Activated B cell treated with CpG ODN at 0.5 μM for 24 hours (primary cell): ENCODE results near the gene EN2. TPM values are rescaled to one million over a fixed set of nuclear protein-coding genes. Genes with fewer than 3 reads are reported as not detected.

Source experiments
- ATAC-seq: fragments of 200-7000 bp; cut with Tn5 transposase; one replicate; pipeline ENCODE4 v1.10.0; 2021; ENCODE audit warnings: low read depth, mild to moderate bottlenecking, moderate library complexity
- CTCF ChIA-PET: fragments of 350-600 bp; sonication (Branson Sonifier 250); formaldehyde crosslinking; loops from one replicate; lab custom pipeline; 2021; ENCODE audit warnings: antibody characterized with exemption; lab: Charles Lee
- POLR2A ChIA-PET: fragments of 350-600 bp; sonication (Branson Sonifier 250); formaldehyde crosslinking; loops from one replicate; lab custom pipeline; 2021; ENCODE audit warnings: antibody characterized with exemption; lab: Charles Lee
- DNase-seq: peaks from one replicate; pipeline ENCODE4 v3.0.0; 2022
- H3K27ac Mint-ChIP-seq: one replicate; pipeline ENCODE4 v1.8.0; 2020; ENCODE audit warnings: mixed read lengths
- H3K27me3 Mint-ChIP-seq: one replicate; pipeline ENCODE4 v1.8.0; 2021; ENCODE audit warnings: mixed read lengths
- H3K36me3 Mint-ChIP-seq: one replicate; pipeline ENCODE4 v1.8.0; 2021; ENCODE audit warnings: low read depth, mixed read lengths
- H3K4me1 Mint-ChIP-seq: one replicate; pipeline ENCODE4 v1.8.0; 2021; ENCODE audit warnings: mixed read lengths
- H3K4me3 Mint-ChIP-seq: one replicate; pipeline ENCODE4 v1.8.0; 2020; ENCODE audit warnings: mild to moderate bottlenecking, mixed read lengths
- H3K9me3 Mint-ChIP-seq: one replicate; pipeline ENCODE4 v1.8.0; 2020; ENCODE audit warnings: mixed read lengths
- CTCF ChIP-seq: fragments of 200-600 bp; IDR thresholded peaks from one replicate; pipeline ENCODE4 v1.8.0; 2022; ENCODE audit warnings: antibody characterized with exemption, mild to moderate bottlenecking
- intact Hi-C: fragments of 100-400 bp; cut with micrococcal nuclease; formaldehyde crosslinking; loops from one replicate; pipeline ENCODE4 v1.15.1; 2024
- total RNA-seq: library from RNA; stranded (reverse); gene quantifications from 2 replicates; pipeline ENCODE4 v1.2.3, GENCODE V29; 2022

The EN2 gene
- total RNA-seq, 1 donor from 2014 or later: not detected

GRCh38 chr7:155426543-155427410, 31.2 kb upstream of the EN2 start:
- no peaks in the 10 kb centered on the region for H3K4me1 Mint-ChIP-seq
- H3K27me3 Mint-ChIP-seq: peaks cover 19% of the 10 kb centered on the region
- TF ChIP-seq CTCF: no peak
- H3K4me3 Mint-ChIP-seq: no peak overlapping the region
- no peak for ATAC-seq
- no peaks in the 10 kb centered on the region for H3K9me3 Mint-ChIP-seq
- POLR2A ChIA-PET: no interaction called here
- intact Hi-C loops: no loop called here
- no peaks in the 10 kb centered on the region for H3K36me3 Mint-ChIP-seq
- no peak overlapping the region for H3K27ac Mint-ChIP-seq
- CTCF ChIA-PET: no interaction called here
- DNase-seq: no peak

DNA sequence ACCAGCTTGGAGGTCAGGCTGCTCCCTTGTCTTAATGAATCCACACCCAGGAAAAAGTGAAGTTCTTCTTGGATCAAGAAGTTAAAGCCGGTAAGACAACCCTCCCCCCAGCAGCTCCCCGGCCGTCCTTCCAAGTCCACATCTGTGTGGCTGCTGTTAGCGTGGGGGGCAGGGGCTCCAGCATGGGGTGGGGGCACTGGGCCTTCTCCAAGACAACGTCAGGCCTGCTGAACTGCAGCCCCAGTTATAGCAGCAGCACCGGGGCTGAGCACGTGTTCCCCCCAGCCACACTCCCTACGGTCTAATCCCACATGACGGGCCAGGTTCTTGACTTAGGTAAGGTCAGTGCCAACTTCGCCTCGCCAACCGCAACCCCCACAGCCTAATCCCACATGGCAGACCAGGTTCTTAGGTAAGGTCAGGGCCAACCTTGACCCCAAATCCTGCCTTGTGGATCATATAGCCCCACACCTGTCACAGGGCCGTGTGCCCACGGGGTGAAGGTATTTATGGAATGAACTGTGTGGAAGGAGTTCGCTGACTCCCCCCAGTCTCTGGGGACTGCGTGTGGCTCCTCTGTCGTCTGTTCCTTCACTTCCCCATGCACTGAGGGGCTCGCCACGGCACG, 30.4 kb upstream of the EN2 start:
- H3K9me3 Mint-ChIP-seq: no peaks in the 10 kb centered on the region
- DNase-seq (no peak), ATAC-seq (no peak)
- CTCF ChIA-PET: no interaction called here
- H3K4me1 Mint-ChIP-seq: no peaks in the 10 kb centered on the region
- POLR2A ChIA-PET: no interaction called here
- H3K27me3 Mint-ChIP-seq: peaks cover 21% of the 10 kb centered on the region
- no peak for TF ChIP-seq CTCF
- intact Hi-C loops: no loop called here
- H3K4me3 Mint-ChIP-seq: no peak overlapping the region
- no peak overlapping the region for H3K27ac Mint-ChIP-seq
- H3K36me3 Mint-ChIP-seq: no peaks in the 10 kb centered on the region

- Mint-ChIP-seq H3K27me3 (peaks cover 21% of the 10 kb centered on the region), H3K36me3 (no peaks in the 10 kb centered on the region), H3K4me3 (no peak overlapping the region), H3K9me3 (no peaks in the 10 kb centered on the region), H3K27ac (no peak overlapping the region), H3K4me1 (no peaks in the 10 kb centered on the region)
- ChIA-PET CTCF (no interaction called here), POLR2A (no interaction called here)
- intact Hi-C loops: no loop called here
- DNase-seq (no peak), ATAC-seq (no peak)
- TF ChIP-seq CTCF: no peak
These were observed 29.6 kb upstream of the EN2 start for GRCh38 chr7:155428171-155428834.

DNA sequence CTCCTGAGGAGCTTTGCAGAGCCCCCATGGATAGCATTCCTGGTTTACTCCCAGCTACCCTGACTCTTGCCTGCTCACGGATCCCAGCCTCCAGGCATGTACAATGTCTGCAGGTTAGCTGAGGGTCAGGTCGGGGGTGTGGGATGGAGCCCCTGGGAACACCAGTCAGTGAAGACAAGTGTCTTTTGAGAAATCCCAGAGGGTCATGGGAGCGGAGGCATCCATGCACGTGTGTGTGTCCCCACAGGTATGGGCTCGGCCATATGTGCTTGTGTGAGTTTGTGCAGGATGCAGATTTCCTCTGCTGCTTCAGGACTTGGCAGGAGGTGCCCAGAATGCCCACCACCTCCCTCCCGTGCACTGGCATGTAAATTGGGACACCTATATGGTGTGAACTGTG, 28.3 kb upstream of the EN2 start:
- Mint-ChIP-seq H3K27me3 (peaks cover 27% of the 10 kb centered on the region), H3K27ac (no peak overlapping the region), H3K4me3 (no peak overlapping the region), H3K36me3 (no peaks in the 10 kb centered on the region), H3K4me1 (no peaks in the 10 kb centered on the region), H3K9me3 (no peaks in the 10 kb centered on the region)
- ChIA-PET CTCF (no interaction called here), POLR2A (no interaction called here)
- no peak for TF ChIP-seq CTCF
- intact Hi-C loops: no loop called here
- ATAC-seq (no peak), DNase-seq (no peak)

DNA sequence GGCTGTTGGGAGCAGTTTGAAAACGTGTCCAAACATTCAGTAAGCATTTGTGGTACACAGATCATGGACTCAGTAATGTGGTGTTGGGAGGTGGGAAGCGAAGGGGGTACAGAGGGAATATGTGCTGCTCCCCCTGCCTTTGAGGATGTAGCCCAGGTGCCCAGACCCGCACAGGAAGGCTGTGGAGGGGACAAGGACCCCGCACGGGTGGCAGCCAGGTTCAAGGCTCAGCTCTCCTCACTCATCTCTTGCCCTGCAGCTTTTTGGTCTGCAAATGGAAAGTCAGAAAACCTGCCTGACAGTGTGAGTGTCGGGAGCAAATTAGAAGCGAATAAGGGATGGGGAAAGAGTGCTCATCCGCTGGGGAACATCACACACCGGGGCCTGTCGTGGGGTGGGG, 27.3 kb upstream of the EN2 start:
- Mint-ChIP-seq H3K4me3 (no peak overlapping the region), H3K27ac (no peak overlapping the region), H3K9me3 (no peaks in the 10 kb centered on the region), H3K4me1 (no peaks in the 10 kb centered on the region), H3K27me3 (peaks cover 30% of the 10 kb centered on the region), H3K36me3 (no peaks in the 10 kb centered on the region)
- no peak for TF ChIP-seq CTCF
- ChIA-PET POLR2A (no interaction called here), CTCF (no interaction called here)
- intact Hi-C loops: no loop called here
- no peak for ATAC-seq
- no peak for DNase-seq
